ENCODE results near the gene TNNT1.
A peak's percentile ranks its signal among the peaks of the same experiment; 100 is the strongest.
"Not testable (repeated sequence)": the region's sequence is repeated elsewhere in the genome, so short reads cannot be mapped to it uniquely, and the experiment has no call there.

Gene TNNT1

DNA sequence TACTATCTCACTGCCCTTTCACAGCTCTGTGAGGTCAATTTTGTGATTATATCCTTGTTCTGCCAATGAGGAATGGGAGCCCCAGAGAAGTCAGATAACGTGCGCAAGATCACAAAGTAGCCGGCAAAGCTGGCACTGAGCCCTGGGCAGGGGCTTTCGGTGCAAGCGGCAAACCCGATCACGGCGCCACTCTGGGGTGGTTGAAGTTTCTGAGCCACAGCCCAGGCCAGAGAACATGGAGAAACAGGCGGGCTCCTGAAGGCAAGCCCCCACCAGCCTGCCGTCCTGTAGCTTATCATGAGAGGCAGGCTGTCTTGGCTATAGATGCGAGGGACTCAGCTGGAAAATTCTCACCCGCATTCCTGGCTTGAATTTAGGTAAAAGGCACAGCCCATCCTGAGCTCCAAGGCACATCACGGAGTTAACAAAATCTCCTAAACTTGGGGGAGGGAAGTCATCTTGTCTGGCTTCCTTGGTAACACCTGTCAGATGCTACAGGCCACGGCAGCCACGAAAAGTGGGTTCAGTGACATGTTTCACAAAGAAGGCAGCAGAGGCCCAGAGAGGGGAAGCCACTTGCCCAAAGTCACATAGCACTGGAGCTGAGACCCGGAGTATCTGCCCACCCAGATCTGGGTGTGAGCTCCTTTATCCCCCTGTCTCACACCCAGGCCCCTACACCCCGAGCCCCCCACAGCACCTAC is 12.5 kb downstream of the TNNT1 start:
- DNase-seq, result no peak

GRCh38 chr19:55134736-55135135 is 14.3 kb downstream of the TNNT1 start:
- no peak for DNase-seq

- DNase-seq, result no peak
Measured at GRCh38 chr19:55133639-55134444, 15.2 kb downstream of the TNNT1 start.

GRCh38 chr19:55132453-55133129 is 16.4 kb downstream of the TNNT1 start:
- DNase-seq, result no peak

GRCh38 chr19:55131421-55131820 is 17.6 kb downstream of the TNNT1 start:
- DNase-seq, result no peak

GRCh38 chr19:55119053-55119452 is 30.0 kb downstream of the TNNT1 start:
- no peak for DNase-seq

DNA sequence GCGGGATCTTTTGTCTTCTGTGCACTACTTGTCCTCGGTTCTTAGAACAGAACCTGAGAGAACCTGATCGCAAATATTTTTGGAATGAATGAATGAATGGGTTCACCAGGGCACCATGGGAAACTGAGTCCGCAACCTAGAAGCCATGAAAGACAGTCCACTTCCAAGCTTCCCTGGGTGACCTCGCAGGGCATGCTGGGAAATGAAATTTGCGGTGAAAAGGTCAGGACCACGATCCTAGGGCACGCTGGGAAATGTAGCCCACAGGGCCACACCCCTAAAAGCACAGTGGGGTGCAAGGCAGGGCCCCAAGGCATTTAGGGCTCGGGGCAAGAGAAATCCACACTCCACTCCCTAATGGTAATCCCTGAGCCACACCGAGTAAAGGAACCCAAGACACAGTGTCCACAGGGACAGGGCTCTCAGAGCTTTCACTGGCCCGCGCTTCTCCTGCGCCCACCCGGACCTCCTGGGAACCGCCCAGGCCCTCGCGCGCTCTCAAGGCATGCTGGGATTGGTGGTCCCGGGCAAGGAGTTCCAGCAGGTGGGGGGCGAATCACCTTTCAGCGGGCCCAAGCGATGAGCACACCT is 30.5 kb downstream of the TNNT1 start:
- DNase-seq, result no peak

DNA sequence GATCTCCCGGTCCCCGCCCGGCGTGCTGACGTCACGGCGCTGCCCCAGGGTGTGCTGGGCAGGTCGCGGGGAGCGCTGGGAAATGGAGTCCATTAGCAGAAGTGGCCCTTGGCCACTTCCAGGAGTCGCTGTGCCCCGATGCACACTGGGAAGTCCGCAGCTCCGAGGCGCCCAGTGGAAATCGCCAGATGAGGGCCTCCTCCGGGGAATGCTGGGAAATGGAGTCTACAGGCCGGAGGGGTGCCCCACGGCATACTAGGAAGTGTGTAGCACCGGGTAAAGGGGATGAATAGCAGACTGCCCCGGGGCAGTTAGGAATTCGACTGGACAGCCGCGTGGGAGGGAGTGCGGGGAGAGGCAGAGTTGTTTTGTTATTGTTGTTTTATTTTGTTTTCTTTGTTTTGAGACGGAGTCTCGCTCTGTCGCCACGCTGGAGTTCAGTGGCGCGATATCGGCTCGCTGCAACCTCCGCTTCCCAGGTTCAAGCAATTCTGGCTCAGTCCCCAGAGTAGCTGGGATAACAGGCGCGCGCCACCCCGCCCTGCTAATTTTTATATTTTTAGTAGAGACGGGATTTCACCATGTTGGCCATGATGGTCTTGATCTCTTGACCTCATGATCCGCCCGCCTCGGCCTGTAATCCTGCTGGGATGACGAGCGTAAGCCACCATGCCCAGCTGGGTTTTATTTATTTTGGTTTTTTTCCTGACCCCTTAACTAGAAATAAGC is 31.2 kb downstream of the TNNT1 start:
- peak; percentile 92 for DNase-seq

DNA sequence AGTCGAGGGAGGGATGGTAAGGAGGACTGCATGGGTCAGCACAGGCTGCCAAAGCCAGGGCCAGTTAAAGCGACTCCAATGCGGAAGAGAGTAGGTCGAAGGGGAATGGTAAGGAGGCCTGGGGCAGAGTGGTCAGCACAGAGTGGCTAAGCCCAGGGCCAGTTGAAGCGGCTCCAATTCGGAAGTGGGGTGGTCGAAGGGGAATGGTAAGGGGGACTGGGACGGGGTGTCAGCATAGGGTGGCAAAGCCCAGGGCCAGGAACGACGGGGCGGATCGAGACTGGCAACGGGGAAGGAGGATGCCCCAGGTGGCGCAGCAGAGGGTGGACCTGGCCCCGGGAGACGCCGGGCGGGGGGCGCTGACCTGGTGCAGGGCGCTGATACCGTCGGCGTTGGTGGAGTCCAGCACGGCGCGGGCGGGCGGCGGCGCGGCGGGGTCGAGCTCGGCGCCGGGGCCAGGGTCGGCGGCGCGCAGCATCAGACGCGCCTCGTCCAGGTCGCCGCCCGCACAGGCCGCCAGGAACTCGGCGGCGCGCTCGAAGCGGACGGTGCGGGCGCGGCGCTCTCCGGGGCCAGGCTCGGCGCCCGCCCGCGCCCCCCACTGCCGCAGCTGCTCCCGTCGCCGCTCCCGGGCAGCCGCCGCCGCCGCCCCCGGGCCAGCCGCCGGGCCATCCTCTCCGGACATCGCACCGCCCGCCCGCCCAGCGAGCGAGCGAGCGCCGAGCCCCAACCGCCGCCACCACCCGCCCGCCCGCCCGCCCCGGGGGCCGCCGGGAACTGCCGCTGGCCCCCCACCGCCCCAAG is 31.9 kb downstream of the TNNT1 start, which contains the start of gene PPP1R12C:
Gene PPP1R12C (minus strand): TSS at position 779 of the 804 bp plus-strand sequence. CDS start 94 bp downstream, at position 685.
- DNase-seq, result no peak

GRCh38 chr19:55116232-55116858 is 32.7 kb downstream of the TNNT1 start:
- no peak for DNase-seq

DNA sequence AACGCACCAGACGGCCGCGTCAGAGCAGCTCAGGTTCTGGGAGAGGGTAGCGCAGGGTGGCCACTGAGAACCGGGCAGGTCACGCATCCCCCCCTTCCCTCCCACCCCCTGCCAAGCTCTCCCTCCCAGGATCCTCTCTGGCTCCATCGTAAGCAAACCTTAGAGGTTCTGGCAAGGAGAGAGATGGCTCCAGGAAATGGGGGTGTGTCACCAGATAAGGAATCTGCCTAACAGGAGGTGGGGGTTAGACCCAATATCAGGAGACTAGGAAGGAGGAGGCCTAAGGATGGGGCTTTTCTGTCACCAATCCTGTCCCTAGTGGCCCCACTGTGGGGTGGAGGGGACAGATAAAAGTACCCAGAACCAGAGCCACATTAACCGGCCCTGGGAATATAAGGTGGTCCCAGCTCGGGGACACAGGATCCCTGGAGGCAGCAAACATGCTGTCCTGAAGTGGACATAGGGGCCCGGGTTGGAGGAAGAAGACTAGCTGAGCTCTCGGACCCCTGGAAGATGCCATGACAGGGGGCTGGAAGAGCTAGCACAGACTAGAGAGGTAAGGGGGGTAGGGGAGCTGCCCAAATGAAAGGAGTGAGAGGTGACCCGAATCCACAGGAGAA is 33.5 kb downstream of the TNNT1 start:
- DNase-seq, result no peak

- no peak for DNase-seq
Measured at GRCh38 chr19:55114566-55115145, 34.4 kb downstream of the TNNT1 start.

- DNase-seq, result no peak
Measured at GRCh38 chr19:55113570-55114039, 35.4 kb downstream of the TNNT1 start.

GRCh38 chr19:55112777-55113569 is 36.0 kb downstream of the TNNT1 start:
- DNase-seq, result no peak

DNA sequence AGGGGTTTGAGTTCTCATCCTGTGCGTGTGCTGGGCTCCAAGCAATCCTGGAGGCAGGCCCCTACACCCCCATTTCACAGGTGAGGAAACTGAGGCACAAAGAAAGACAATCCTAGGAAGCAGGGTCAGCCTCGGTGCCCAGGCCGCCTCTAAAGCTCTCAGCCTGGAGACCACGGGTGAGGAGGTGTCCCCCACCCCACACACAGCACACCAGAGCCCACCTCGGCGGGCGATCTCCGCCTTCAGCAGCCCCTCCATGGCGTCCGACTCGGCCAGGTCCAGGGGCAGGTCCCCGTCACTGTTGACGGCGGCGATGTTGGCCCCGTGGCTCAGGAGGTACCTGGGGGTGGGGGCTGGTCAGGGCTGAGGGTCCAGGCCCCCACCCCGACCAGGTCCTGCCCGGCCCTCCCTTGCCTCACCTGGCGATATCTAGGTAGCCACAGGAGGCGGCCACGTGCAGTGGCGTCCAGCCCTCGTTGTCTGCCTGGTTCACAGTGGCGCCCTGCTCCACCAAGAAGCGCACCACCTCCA is 36.7 kb downstream of the TNNT1 start:
- DNase-seq, result no peak

DNA sequence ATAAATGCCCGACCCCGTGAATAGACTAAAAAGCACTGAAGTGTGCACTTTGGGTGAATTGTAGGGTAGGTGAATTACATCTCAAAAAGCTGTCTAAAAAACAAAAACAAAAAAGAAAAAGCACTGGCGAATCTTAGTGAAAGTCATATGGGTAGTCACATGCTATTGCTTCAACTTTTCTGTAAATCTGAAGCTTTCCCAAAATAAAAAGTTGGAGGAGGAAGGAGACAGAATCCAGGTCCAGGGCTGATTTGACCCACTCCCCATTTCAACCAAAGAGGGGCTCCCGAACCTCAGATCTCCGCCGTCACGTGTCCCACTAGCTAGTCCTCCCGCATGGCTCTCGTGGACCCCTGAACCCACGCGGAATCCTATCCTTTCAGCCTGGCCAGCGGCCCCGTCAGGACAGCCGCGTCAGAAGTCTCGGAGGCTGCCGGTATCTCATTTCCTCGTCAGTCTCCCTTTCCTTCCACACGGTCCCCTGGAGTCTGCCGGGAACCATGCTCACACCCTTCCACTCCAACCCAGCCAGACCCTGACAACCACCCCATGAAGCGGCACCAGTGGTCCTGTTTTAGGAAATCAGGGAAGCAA is 37.7 kb downstream of the TNNT1 start:
- DNase-seq, result no peak

- DNase-seq, result no peak
Measured at GRCh38 chr19:55109527-55110291, 39.3 kb downstream of the TNNT1 start.

GRCh38 chr19:55107252-55107651 is 41.8 kb downstream of the TNNT1 start:
- not testable (repeated sequence) for DNase-seq

Measured in NCI-H1092 (cell line).